GM12891 (cell line): ENCODE data around the gene FARS2.

Experiments used
- POLR2A ChIP-seq: IDR thresholded peaks from 2 replicates; pipeline ENCODE4 v1.6.1; 2011; ENCODE audit warnings: low read depth, low read length, control low read depth
- POLR2AphosphoS5 ChIP-seq: IDR thresholded peaks from 2 replicates; pipeline ENCODE4 v1.6.1; 2011; ENCODE audit warnings: low read depth, low read length, control low read depth
- POU2F2 ChIP-seq: IDR thresholded peaks from 2 replicates; pipeline ENCODE4 v1.6.1; 2011; ENCODE audit warnings: low read depth, mild to moderate bottlenecking, control low read depth, low read length, moderate library complexity

GRCh38 chr6:5446362-5447075 lies 185.2 kb downstream of the FARS2 start:
- TF ChIP-seq POLR2A, result no peak
- no peak for TF ChIP-seq POLR2AphosphoS5
- no peak for TF ChIP-seq POU2F2
